OCI-LY1 (cell line): ENCODE data around the gene CSN1S1.

Source experiments
- CTCF ChIP-seq: fragments of 200-600 bp; sonication (generic), shearing (Covaris generic); IDR thresholded peaks from 2 replicates; pipeline ENCODE4 v1.5.1; 2017; ENCODE audit warnings: mild to moderate bottlenecking, antibody characterized with exemption, low read length, moderate library complexity, mixed read lengths
- EZH2 ChIP-seq: fragments of 200-600 bp; sonication (generic), shearing (Covaris generic); IDR thresholded peaks from 2 replicates; pipeline ENCODE4 v1.8.0; 2017; ENCODE audit warnings: borderline replicate concordance, mixed run types, mild to moderate bottlenecking, antibody characterized with exemption, low read length, moderate library complexity, mixed read lengths

DNA sequence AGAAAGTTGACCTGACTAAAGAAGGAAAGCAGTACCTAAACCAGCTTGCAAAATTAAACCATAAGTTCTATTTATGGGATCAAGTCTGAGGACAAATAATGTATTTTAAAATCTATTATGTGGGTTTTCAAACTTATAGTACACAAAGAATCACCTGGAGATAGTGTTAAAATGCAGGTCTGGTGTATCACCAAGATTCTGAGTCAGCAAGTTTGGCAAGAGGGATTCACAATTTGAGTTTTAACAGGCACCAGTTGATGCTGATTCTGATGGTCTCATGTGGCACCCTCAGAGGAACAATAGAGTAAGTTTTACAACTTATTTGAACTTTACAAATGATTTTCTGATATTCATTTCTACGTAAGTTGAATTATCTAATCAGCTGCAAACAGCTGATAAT is 55.8 kb downstream of the CSN1S1 start:
- no peak for TF ChIP-seq CTCF
- TF ChIP-seq EZH2: no peak
